Liver (tissue), 9 donors: Measurements from ENCODE around the gene CHERP. TPM values are rescaled to one million over a fixed set of nuclear protein-coding genes. Genes with fewer than 3 reads are reported as not detected.

Experiments
- DNase-seq: peaks from one replicate; pipeline ENCODE4 v3.0.0-alpha.2; 2017; ENCODE audit warnings: low spot score
- H3K27ac ChIP-seq, 2 donors: one replicate each; pipeline ENCODE4 v1.7.0; 2013; ENCODE audit warnings: inconsistent platforms in 2 of 2, low read length in 2 of 2, control low read depth in 1 of 2, low read depth in 1 of 2, mild to moderate bottlenecking in 1 of 2
- H3K27me3 ChIP-seq, 4 donors: one replicate each; pipeline versions ENCODE4 v1.6.1 to v1.7.0; 2013; ENCODE audit warnings: low read length in 3 of 4, inconsistent platforms in 1 of 4, mild to moderate bottlenecking in 1 of 4, moderate library complexity in 1 of 4; ENCODE audit not compliant: control insufficient read depth in 4 of 4, insufficient read depth in 4 of 4
- H3K36me3 ChIP-seq, 4 donors: one replicate each; pipeline versions ENCODE4 v1.6.1 to v1.7.0; 2013; ENCODE audit warnings: low read length in 3 of 4, mild to moderate bottlenecking in 3 of 4, low read depth in 1 of 4, moderate library complexity in 1 of 4; ENCODE audit not compliant: control insufficient read depth in 4 of 4, insufficient read depth in 3 of 4
- H3K4me1 ChIP-seq, 4 donors: one replicate each; pipeline versions ENCODE4 v1.6.1 to v1.7.0; 2013; ENCODE audit warnings: low read length in 3 of 4, mild to moderate bottlenecking in 3 of 4, moderate library complexity in 1 of 4; ENCODE audit not compliant: control insufficient read depth in 4 of 4, insufficient read depth in 4 of 4
- H3K4me3 ChIP-seq, 3 donors: one replicate each; pipeline versions ENCODE4 v1.6.1 to v1.7.0; 2013; ENCODE audit warnings: low read length in 3 of 3, control low read depth in 1 of 3, low read depth in 1 of 3, mild to moderate bottlenecking in 1 of 3
- H3K9ac ChIP-seq, 2 donors: one replicate each; pipeline ENCODE4 v1.7.0; 2013; ENCODE audit warnings: low read length in 2 of 2, mild to moderate bottlenecking in 2 of 2, moderate library complexity in 2 of 2, control low read depth in 1 of 2, low read depth in 1 of 2
- H3K9me3 ChIP-seq, 4 donors: one replicate each; pipeline versions ENCODE4 v1.6.1 to v1.7.0; 2013; ENCODE audit warnings: low read length in 3 of 4; ENCODE audit not compliant: control insufficient read depth in 4 of 4
- EGR1 ChIP-seq, 2 donors: IDR thresholded peaks; 2 replicates each; pipeline ENCODE4 v1.6.1; 2016 to 2018; ENCODE audit warnings: antibody characterized with exemption in 2 of 2, low read depth in 2 of 2
- FOXA1 ChIP-seq: IDR thresholded peaks from 2 replicates; pipeline ENCODE4 v1.6.1; 2016; ENCODE audit warnings: antibody characterized with exemption
- FOXA2 ChIP-seq: IDR thresholded peaks from 2 replicates; pipeline ENCODE4 v1.6.1; 2016; ENCODE audit warnings: antibody characterized with exemption
- GABPA ChIP-seq, 2 donors: IDR thresholded peaks in 1 of 2; conservative IDR thresholded peaks in 1 of 2; 2 replicates each; pipeline ENCODE4 v1.6.1; 2016; ENCODE audit warnings: antibody characterized with exemption in 2 of 2, mild to moderate bottlenecking in 1 of 2, moderate library complexity in 1 of 2
- HNF4A ChIP-seq, 2 donors: conservative IDR thresholded peaks; 2 replicates each; pipeline ENCODE4 v1.6.1; 2016; ENCODE audit warnings: antibody characterized with exemption in 2 of 2, mild to moderate bottlenecking in 2 of 2
- HNF4G ChIP-seq: IDR thresholded peaks from 2 replicates; pipeline ENCODE4 v1.6.1; 2016; ENCODE audit warnings: antibody characterized with exemption
- JUND ChIP-seq, 2 donors: IDR thresholded peaks; 2 replicates each; pipeline ENCODE4 v1.6.1; 2016; ENCODE audit warnings: antibody characterized with exemption in 2 of 2
- MAX ChIP-seq: IDR thresholded peaks from 2 replicates; pipeline ENCODE4 v1.6.1; 2016; ENCODE audit warnings: antibody characterized with exemption
- NR2F2 ChIP-seq: IDR thresholded peaks from 2 replicates; pipeline ENCODE4 v1.6.1; 2016; ENCODE audit warnings: antibody characterized with exemption
- RAD21 ChIP-seq, 2 donors: IDR thresholded peaks; 2 replicates each; pipeline ENCODE4 v1.6.1; 2016; ENCODE audit warnings: antibody characterized with exemption in 2 of 2, mild to moderate bottlenecking in 2 of 2
- REST ChIP-seq: IDR thresholded peaks from 2 replicates; pipeline ENCODE4 v1.6.1; 2016; ENCODE audit warnings: antibody characterized with exemption, mild to moderate bottlenecking
- RXRA ChIP-seq, 2 donors: IDR thresholded peaks; 2 replicates each; pipeline ENCODE4 v1.6.1; 2017 to 2018; ENCODE audit warnings: antibody characterized with exemption in 2 of 2, mild to moderate bottlenecking in 1 of 2
- SP1 ChIP-seq: IDR thresholded peaks from 2 replicates; pipeline ENCODE4 v1.6.1; 2018; ENCODE audit warnings: antibody characterized with exemption, mild to moderate bottlenecking
- TAF1 ChIP-seq: conservative IDR thresholded peaks from 2 replicates; pipeline ENCODE4 v1.6.1; 2016; ENCODE audit warnings: antibody characterized with exemption, mild to moderate bottlenecking
- YY1 ChIP-seq: IDR thresholded peaks from 2 replicates; pipeline ENCODE4 v1.6.1; 2016; ENCODE audit warnings: antibody characterized with exemption, mild to moderate bottlenecking
- WGBS: extraction: QIAGEN DNeasy Blood & Tissue Kit; methylation state at CpG from one replicate; pipeline ENCODE4 v1.1.7; 2013; 5-methylcytosine and 5-hydroxymethylcytosine counted together
- polyA plus RNA-seq, 2 donors: library from polyadenylated mRNA; stranded (reverse) in 1 of 2; unstranded in 1 of 2; fragments of 200-250 nt in 1 of 2; fragments of >200 nt in 1 of 2; fragmentation: Nextera tagmentation in 1 of 2; extraction: Ambion mirVana in 1 of 2; gene quantifications; one replicate each; pipeline versions ENCODE4 v1.2.1 to v1.2.3, GENCODE V29; 2013 to 2015
- total RNA-seq, 2 donors: library from RNA; depleted of rRNA; stranded (reverse); fragments of >200 nt; gene quantifications; one replicate each; pipeline ENCODE4 v1.2.3, GENCODE V29; 2014
- TF ChIP-seq, protein P1 (sequence below): IDR thresholded peaks from 2 replicates; pipeline ENCODE4 v1.6.1; 2016; ENCODE audit warnings: antibody characterized with exemption
- TF ChIP-seq, protein P2 (sequence below): fragments of 150-350 bp; IDR thresholded peaks from 2 replicates; pipeline ENCODE4 v1.5.1; 2017; ENCODE audit warnings: improper control_type of control experiment, low read depth, low read length; ENCODE audit not compliant: missing input control
- TF ChIP-seq, protein P3 (sequence below): IDR thresholded peaks from 2 replicates; pipeline ENCODE4 v1.6.1; 2016; ENCODE audit warnings: antibody characterized with exemption
- donor health status: healthy.
- donor health status: healthy.
- donor health status: healthy.
- donor health status: healthy.
- donor health status: healthy.

The CHERP gene
- total and polyA plus RNA-seq, 4 donors = 8.5 to 14.0 (median 9.0) TPM

- WGBS = 95% methylated on average over 10 of the region's 10 CpGs
- Histone ChIP-seq H3K4me3 (no peak overlapping the region), H3K27ac (no peak overlapping the region), H3K9ac (no peak overlapping the region), H3K36me3 (peaks cover 39 to 72% (median 50%) of the 10 kb centered on the region in 4 donors), H3K27me3 (no peaks in the 10 kb centered on the region), H3K4me1 (peaks cover 2 to 18% (median 10%) of the 10 kb centered on the region in 4 donors), H3K9me3 (no peaks in the 10 kb centered on the region)
- DNase-seq = no peak
- TF ChIP-seq GABPA (IDR thresholded peaks at IDR 0.05 in 1 of 2, conservative IDR thresholded peaks at IDR 0.05 in 1 of 2) (no peak), FOXA2 (no peak), HNF4G (no peak), MAX (no peak), EGR1 (IDR thresholded peaks at IDR 0.05; ENCODE audit: low read depth in 2 of 2) (no peak), REST (no peak), FOXA1 (no peak), YY1 (no peak), RXRA (IDR thresholded peaks at IDR 0.05) (no peak), HNF4A (conservative IDR thresholded peaks at IDR 0.05) (no peak), JUND (IDR thresholded peaks at IDR 0.05) (no peak), RAD21 (IDR thresholded peaks at IDR 0.05) (no peak), TAF1 (no peak), NR2F2 (no peak), SP1 (no peak)
- TF ChIP-seq, protein P1, sequence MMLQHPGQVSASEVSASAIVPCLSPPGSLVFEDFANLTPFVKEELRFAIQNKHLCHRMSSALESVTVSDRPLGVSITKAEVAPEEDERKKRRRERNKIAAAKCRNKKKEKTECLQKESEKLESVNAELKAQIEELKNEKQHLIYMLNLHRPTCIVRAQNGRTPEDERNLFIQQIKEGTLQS = no peak
- TF ChIP-seq, protein P2, sequence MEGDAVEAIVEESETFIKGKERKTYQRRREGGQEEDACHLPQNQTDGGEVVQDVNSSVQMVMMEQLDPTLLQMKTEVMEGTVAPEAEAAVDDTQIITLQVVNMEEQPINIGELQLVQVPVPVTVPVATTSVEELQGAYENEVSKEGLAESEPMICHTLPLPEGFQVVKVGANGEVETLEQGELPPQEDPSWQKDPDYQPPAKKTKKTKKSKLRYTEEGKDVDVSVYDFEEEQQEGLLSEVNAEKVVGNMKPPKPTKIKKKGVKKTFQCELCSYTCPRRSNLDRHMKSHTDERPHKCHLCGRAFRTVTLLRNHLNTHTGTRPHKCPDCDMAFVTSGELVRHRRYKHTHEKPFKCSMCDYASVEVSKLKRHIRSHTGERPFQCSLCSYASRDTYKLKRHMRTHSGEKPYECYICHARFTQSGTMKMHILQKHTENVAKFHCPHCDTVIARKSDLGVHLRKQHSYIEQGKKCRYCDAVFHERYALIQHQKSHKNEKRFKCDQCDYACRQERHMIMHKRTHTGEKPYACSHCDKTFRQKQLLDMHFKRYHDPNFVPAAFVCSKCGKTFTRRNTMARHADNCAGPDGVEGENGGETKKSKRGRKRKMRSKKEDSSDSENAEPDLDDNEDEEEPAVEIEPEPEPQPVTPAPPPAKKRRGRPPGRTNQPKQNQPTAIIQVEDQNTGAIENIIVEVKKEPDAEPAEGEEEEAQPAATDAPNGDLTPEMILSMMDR = no peak
- TF ChIP-seq, protein P3, sequence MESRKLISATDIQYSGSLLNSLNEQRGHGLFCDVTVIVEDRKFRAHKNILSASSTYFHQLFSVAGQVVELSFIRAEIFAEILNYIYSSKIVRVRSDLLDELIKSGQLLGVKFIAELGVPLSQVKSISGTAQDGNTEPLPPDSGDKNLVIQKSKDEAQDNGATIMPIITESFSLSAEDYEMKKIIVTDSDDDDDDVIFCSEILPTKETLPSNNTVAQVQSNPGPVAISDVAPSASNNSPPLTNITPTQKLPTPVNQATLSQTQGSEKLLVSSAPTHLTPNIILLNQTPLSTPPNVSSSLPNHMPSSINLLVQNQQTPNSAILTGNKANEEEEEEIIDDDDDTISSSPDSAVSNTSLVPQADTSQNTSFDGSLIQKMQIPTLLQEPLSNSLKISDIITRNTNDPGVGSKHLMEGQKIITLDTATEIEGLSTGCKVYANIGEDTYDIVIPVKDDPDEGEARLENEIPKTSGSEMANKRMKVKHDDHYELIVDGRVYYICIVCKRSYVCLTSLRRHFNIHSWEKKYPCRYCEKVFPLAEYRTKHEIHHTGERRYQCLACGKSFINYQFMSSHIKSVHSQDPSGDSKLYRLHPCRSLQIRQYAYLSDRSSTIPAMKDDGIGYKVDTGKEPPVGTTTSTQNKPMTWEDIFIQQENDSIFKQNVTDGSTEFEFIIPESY = no peak
Measured at GRCh38 chr19:16521715-16522289, 20.4 kb downstream of the CHERP start.
